ENCODE data around the gene TACC2.
"Not testable (repeated sequence)": the region's sequence is repeated elsewhere in the genome, so short reads cannot be mapped to it uniquely, and the experiment has no call there.

TACC2 gene

DNA sequence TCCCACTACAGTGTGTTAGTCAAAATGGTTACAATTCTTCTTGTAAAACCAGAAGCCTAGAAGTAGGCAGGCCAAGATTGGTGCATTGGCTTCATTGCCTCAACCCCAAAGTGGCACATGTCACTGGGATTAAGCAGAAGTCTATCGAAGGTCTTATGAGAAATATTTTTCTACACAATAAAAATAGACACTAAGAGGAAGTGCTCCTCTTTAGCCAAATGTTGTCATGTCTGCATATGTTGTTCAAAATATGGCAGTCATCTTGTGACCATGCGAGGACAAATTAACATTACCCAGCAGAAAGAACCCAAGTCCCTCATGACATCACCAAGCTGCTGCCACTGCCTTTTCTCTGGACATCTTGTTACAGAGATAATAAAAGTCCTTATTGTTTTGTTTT is 7.6 kb upstream of the TACC2 start:
- DNase-seq = no peak

DNA sequence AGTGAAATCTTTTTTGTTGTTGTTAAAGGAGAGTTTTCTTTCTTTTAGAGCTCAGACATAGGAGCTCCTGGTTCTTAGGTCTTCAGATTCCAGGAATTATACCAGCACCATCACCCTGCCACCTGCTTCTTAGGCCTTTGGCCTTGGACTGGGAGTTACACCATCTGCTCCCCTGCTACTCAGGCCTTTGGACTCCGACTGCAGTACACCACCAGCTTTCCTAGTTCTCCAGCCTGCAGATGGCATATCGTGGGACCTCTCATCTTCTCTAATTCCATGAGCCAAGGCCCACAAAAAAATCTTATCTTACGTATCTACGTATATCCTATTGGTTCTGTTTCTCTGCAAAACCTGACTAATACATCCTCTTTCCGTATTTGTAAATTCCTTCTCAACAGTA is 5.1 kb upstream of the TACC2 start:
- no peak for DNase-seq

DNA sequence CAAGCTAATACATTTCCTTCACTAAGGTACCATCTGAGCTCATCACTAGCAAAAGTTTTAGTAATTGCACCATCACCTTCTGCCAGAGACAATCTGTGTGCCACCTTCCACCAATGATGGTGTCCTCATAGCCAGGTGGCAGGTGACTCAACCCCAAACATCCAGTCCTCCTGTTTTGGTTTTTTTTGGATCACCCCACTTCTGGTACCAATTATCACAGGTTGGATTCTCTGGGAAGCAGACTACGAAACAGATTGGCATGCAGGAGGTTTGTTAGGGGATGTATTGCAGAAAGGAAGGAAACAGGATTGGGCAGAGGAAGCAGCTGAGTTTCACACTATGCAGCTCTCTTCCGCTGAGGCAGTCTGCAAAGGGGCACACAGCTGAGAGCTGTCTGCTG is 4.5 kb upstream of the TACC2 start:
- no peak for DNase-seq

DNA sequence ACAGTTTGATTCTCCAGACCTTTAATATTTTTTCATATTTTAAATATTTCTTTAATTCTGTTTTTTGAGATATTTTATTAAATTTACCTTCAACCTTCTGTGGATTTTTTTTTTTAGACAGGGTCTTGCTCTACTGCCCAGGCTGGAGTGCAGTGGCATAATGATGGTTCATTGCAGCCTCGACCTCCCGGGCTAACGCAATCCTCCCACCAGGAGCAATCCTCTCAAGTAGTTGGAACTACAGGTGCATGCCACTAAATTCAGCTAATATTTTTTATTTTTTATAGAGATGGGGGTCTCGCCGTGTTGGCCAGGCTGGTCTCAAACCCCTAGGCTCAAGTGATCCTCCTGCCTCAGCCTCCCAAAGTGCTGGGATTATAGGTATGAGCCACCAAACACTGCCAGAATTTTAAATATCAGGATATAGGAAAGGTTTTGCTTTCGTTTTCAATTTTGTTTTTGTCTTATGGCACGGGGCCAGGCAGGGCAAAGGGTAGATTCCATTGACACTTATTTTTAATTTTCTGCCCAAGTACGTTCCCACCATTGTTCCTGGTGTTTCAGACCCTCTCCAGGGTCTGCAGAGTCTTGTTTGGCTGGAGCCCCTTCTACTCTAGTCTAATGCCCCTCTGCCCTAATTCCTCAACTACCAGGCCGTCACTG is 1.2 kb downstream of the TACC2 start:
- DNase-seq = no peak

DNA sequence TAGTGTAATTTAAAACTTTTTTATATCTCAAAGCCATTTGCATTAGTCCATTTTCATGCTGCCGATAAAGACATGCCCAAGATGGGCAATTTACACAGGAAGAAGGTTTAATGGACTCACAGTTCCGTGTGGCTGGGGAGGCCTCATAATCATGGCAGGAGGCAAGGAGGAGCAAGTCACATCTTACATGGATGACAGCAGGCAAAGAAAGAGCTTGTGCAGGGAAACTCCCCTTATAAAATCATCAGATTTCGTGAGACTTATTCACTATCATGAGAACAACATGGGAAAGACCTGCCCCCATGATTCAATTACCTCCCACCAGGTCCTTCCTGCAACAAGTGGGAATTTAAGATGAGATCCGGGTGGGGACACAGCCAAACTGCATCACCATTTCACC is 2.8 kb downstream of the TACC2 start:
- DNase-seq = not testable (repeated sequence)

DNA sequence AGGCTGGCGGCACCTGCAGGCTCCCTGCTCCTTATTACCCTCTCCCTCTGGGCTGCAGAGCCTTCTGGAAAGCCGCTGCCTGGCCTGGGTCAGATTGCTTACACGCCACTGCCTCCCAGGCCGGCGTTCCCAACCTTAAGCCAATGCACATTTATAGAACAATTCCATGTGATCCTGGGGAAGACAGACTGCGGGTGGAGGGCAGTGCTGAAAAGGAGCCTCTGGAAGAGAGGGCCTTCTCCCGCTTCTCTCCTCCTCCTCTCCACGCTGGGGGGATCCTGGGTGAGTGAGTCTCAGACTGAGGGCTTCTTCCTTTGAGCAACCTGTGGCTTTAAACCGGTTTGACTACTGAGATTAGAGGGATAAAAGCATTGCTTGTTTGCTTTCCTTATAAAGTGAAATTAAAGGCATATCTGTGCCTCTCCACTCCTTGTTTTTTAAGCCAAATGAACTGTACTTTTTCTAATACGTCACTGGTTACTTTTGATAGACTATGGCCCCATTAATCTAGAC is 5.5 kb downstream of the TACC2 start:
- DNase-seq = no peak

DNA sequence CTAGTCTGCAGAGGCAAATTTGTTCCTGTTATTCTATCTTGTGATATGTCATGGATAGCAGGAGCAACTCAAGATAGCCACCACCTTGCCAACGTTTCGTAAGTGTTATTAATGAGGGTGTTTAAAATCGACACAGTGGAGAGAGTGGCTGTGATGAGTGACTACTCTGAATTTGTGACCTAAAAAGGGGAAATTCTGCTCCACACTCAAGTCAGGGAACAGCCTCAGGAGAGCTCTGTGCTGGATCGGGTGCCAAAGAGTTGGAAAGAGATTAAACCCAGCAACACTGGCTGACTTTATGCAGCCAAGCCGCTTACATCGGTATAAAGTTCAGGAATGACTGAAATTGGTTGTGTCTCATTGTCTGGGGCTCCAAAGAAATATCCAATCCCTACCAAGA is 9.5 kb downstream of the TACC2 start:
- DNase-seq = no peak

DNA sequence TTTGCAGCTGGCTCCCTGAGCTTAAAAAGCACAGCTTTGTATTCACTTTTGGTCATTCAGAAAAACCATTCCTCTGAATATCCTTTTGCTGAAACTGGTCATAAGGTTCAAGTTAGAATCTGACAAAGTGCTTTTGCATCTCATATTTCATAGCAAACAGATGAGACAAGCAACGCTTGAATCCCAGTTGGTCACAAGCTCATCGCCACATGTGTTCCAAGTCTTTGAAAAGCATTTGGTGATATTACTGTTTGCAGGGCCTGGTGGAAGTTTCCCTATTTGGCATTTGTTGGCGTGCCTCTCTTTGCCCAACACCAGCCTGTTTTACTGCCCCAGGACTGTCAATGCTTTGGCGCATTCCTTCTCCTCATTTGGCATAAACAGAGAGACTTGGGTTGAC is 10.3 kb downstream of the TACC2 start:
- DNase-seq = no peak

DNA sequence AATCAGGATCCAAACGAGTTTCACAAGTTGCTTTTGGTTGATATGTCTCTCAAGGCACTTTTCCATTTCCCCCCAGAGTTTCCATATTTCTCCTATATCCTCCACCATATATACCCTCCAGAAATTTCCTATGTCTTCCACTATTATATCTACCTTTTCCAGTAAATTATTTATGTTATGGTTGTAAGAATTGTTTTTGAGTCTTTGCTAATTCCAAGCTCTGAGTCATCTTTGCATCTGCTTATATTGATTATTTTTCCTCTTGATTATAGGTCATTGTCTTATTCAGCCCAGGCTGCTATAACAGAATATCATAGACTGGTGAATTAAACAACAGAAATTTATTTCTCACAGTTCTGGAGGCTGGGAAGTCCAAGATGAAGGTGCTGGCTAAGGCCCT is 12.7 kb downstream of the TACC2 start:
- DNase-seq = no peak

DNA sequence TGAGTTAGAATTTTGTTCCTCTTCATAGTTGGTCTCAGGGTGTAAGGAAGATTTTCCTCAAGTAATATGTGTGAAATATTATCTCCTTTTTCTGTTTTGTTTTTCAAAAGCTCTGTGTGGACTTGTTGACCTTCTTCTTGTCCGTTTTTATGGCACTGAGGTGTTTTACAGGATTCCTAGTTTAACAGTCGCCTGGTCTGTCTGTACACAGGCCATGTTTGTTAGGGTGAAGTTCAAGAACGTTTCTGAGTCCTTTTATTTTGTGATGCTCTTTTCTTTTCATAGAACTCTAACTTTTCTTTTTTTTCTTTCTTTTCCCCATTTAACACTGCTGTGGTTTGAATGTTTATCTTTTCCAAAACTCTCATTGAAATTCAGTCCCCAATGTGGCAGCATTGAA is 18.5 kb downstream of the TACC2 start:
- DNase-seq = no peak

DNA sequence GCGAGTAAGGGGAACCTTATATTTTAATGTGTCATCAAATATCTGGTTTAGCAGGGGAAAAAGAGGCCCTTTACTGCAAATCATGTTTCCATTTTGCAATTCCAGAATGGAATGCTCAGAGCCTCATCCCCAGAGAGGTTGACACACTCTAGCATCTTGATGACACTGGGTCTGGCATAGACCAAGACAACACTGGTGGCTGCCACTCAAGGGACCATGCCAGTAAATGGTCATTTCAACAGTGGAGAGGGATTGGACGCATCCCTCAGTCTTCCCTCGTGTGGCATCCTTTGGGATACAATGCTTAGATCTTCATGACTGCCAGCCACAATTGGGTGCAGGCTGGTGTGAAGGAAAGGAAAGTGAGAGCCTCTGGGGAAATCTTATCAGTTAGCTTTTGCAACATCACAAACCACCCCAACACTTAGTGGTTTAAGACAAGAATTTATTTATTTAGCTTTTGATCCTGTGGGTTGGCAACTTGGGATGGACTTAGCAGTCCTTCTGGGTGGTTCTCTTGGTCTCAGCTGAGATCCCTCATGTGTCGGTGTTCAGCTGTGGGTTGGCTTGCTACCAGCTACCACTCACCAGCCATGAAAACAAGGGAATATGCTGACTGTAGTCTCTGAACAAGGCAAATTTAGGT is 21.6 kb downstream of the TACC2 start:
- no peak for DNase-seq

DNA sequence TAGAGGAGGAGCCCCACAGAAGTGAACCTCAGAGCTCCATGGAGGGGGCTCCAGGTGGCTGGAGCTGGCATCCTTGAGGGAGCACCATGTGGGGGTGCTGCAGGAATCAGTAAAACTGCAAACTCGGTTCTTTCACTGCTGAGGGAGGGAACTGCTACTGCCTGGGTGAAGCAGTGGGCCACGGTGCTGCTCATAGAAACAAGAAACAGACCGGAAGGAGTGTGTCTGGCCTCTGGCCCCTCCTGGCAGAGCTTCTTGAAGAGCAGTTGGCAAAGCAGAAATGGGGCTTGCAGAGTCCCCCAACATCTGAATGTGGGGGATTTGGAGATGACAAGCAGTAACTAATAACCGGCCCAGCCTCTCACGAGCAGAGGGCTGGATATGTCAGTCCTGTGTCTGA is 23.8 kb downstream of the TACC2 start:
- no peak for DNase-seq

DNA sequence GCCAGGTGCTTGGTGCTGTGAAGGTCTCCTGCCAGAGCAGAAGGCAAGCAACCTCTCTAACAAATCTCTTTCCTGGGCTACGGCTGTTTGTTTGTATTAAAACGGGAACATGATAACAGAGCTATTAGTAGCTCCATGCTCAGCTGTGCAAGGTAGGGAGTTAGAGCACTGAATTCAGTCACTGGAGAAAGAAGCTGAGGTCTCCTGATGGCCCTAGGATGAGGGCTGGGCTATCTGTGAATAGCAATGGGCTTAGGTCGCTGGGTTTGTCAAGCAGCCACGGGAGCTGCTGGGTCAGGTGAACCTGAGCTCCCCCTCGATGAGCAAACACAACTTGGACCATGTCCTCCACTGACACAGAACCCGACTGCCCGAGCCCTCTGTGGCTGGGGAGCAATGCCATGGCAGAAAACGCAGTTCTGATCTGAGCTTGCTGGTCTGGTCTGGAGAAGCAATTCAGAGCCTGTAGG is 24.4 kb downstream of the TACC2 start:
- no peak for DNase-seq

DNA sequence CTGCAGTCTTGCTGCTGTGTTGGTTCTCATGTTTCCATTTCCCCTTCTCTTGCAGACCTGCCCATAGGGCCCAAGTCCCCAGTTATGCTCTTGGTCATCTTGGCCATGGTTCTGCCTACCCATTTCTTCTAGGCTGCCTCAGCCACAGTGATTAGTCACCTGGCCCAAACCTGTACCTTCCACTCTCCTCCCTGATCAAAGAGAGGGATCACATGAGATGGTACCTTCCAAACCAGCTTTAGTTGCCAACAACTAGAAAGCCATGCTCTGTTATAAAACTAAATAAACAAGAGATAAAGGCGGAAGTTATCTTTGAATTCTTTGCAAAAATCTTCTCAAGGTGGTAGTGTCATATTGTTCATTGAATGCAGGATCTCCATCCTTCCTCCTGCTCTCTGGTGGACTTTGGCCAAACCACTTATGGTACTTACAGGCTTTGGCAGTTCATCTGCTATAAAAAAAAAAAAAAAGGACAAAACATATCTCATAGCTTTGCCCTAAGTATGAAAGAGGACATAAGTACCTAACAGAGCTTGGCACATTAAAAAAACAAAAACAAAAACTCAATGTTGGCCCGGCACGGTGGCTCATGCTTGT is 25.8 kb downstream of the TACC2 start:
- no peak for DNase-seq

DNA sequence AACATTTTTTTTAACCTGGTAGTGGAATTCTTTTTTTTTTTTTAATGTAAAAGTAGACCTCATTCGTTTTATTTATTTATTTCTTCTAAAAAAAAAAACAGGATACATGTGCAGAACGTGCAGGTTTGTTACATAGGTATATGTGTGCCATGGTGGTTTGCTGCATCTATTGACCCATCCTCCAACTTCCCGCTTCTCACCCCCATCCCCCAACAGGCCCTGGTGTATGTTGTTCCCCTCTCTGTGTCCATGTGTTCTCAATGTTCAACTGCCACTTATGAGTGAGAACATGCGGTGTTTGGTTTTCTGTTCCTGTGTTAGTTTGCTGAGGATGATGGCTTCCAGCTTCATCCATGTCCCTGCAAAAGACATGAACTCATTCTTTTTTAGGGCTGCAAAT is 29.0 kb downstream of the TACC2 start:
- not testable (repeated sequence) for DNase-seq

DNA sequence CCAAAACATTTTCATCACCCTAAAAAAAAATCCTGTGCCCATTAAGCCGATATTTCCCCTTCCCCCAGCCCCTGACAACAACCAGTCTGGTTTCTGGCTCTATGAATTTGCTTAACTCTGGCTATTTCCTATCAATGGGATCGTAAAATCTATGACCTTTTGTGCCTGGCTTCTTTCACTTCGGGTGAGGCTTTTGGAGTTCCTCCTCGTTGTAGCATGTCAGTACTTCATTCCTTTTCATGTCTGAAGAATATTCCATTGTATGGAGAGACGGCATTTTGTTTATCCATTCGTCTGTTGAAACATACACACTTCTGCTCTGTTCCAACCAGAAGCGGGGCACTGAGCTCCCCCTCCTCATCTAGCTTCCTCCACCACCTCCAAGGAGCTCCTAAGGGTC is 29.5 kb downstream of the TACC2 start:
- no peak for DNase-seq

DNA sequence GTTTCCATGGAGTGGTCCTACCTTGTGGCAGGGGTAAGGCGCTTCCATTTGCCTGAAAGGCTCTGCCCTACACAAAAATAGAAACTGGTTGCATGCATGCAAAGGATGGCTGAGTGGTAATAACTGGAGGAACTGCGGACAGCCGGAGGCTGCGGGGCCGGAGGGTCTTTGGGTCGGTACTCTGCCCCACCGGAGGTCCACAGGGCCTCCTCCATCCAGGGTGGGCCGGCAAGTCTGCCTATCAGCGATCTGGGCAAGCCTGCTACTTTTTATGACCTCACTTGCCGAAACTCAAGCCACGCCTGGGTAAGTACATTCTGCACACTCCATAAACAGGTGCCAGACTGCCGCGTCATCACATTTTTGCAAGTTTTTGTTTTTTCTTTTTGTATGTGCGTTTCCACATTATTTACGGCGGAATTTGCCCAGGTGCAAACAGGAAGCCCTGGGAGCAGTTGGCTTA is 30.0 kb downstream of the TACC2 start:
- no peak for DNase-seq

DNA sequence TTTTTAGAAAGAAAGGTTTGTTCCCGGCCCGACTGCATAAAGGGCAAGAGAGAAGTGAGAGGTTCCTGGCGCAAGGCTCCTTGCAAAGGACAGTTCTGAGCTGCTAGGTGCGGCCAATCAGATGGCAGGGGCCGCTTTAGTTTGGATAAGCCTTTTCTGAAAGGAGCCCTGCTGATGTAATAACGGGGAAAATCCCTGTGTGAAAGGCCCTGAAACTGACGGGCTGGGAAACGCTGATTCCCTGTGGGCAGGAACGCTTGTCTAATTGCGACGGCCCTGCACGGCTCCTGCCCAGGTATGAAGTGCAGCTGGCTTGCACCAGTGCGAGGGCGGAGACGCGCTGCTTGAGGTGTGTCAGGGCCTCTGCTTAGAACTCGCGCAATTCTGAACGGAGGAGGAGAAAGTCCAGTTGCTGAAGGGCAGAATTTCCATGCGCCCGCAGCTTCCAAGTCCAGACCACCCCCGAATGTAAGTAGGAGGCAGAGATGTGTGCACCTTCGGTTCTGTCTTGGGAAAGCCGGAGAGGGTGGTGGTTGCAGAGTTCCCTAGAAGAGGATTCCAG is 30.5 kb downstream of the TACC2 start:
- DNase-seq = no peak

DNA sequence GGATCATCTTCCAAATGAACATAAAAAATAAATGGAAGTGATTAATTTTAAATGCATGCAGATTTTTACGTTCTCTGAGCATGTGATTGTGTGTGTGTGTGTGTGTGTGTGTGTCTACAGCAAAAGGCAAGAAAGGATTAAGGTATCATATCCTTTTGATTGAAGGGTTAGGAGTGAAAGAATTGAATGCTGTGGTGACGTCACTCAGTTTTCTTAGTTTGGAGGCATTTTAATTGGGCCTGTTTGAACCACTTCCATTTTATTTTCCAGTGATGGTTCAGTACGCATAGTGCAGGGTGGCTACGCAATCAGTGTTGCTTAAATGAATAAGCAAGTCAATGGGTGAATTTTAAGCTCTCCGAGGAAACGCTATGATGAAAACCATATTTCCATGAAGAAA is 31.3 kb downstream of the TACC2 start:
- no peak for DNase-seq

DNA sequence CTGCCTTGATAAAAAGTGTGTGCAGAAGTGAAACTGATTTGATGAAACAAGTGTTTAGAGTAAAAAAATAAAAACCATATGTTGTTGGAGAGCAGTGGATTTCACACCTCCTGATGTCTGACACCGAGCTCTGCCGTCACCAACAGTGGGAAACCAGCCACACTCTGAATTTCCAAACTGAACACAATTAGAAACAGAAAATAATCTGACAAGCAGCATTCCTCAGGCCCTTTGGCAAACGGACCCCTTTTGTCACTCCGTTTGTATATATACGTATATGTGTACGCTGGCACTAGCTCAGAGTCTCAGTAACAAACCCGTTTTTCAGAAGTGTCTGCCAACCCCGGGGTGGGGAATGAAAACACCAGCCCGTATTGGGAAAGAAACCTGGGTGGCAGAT is 32.4 kb downstream of the TACC2 start:
- DNase-seq = no peak

DNA sequence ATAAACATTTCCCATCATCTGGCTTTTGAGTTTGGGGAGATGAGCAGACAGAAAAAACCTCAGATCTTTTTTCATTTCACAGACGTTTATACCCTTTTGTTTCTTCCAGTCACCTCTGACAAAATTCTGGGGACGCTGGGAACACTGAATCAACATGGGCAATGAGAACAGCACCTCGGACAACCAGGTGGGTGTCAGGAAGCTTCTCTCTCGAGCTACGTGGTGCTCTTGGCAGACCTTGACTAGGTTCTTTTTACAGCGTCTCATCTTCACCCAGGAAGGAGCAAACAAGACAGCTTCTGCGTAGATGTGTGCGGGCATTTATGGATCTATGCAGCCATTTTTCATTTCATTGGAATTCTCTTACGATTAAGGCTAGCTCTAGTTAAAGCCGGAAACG is 32.9 kb downstream of the TACC2 start:
- DNase-seq = no peak

DNA sequence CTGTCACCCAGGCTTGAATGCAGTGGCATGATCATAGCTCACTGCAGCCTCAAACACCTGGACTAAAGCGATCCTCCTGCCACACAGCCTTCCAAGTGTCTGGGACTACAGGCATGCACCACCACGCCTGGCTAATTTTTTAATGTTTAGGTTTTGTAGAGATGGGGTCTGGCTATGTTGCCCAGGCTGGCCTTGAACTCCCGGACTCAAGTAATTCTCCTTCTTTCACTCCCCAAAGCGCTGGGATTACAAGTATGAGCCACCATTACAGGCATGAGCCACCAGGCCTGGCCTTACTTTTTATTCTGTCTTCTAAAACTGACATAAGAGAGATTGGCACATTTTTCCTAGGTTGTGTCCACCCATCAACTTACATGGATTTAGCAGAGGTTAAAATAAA is 33.3 kb downstream of the TACC2 start:
- DNase-seq = no peak

DNA sequence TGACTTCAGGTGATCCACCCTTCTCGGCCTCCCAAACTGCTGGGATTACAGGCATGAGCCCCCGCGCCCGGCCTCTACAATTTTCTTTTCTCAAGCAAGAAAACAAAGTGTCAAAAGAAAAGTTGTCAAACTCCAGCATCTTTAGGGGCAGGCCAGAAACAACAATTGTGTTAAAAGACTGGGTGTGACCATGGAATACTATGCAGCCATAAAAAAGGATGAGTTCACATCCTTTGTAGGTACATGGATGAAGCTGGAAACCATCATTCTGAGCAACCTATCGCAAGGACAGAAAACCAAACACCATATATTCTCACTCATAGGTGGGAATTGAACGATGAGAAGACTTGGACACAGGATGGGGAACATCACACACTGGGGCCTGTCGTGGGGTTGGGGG is 34.3 kb downstream of the TACC2 start:
- DNase-seq = not testable (repeated sequence)
